ENCODE measurements around the gene PAK6. TPM values are rescaled to one million over a fixed set of nuclear protein-coding genes. Genes with fewer than 3 reads are reported as not detected.
A peak's percentile ranks its signal among the peaks of the same experiment; 100 is the strongest.

The PAK6 gene
- total RNA-seq, 1 donor from 2014 or later: 0.54 TPM

- H3K36me3 Mint-ChIP-seq (ENCODE audit: low read depth): no peaks in the 10 kb centered on the region
- H3K4me3 Mint-ChIP-seq: no peak overlapping the region
- no peaks in the 10 kb centered on the region for H3K4me1 Mint-ChIP-seq
- no peak overlapping the region for H3K27ac Mint-ChIP-seq
- H3K9me3 Mint-ChIP-seq: no peaks in the 10 kb centered on the region
- intact Hi-C loops (cut with micrococcal nuclease): no loop called here
- H3K27me3 Mint-ChIP-seq: peaks cover 19% of the 10 kb centered on the region
- no peak for DNase-seq
These were observed 7.8 kb downstream of the PAK6 start for GRCh38 chr15:40246496-40247280.

- intact Hi-C loops (cut with micrococcal nuclease): no loop called here
These were observed 8.6 kb downstream of the PAK6 start for GRCh38 chr15:40247406-40247971.

GRCh38 chr15:40248006-40248783 lies 9.3 kb downstream of the PAK6 start:
- intact Hi-C loops (cut with micrococcal nuclease): no loop called here
- DNase-seq: no peak
- Mint-ChIP-seq H3K4me3 (no peak overlapping the region), H3K4me1 (peaks cover 3% of the 10 kb centered on the region), H3K27ac (no peak overlapping the region), H3K27me3 (peaks cover 24% of the 10 kb centered on the region), H3K36me3 (ENCODE audit: low read depth) (no peaks in the 10 kb centered on the region), H3K9me3 (no peaks in the 10 kb centered on the region)

More at GRCh38 chr15:40247406-40247971, 8.6 kb downstream of the PAK6 start:
- Mint-ChIP-seq H3K4me3 (no peak overlapping the region), H3K4me1 (no peaks in the 10 kb centered on the region), H3K27ac (no peak overlapping the region), H3K9me3 (no peaks in the 10 kb centered on the region), H3K36me3 (ENCODE audit: low read depth) (no peaks in the 10 kb centered on the region), H3K27me3 (peaks cover 21% of the 10 kb centered on the region)
- no peak for DNase-seq

GRCh38 chr15:40249477-40250303 lies 10.8 kb downstream of the PAK6 start:
- H3K4me1 Mint-ChIP-seq: peaks cover 7% of the 10 kb centered on the region
- intact Hi-C loops (cut with micrococcal nuclease): no loop called here
- H3K4me3 Mint-ChIP-seq: no peak overlapping the region
- no peak overlapping the region for H3K27ac Mint-ChIP-seq
- no peak for DNase-seq
- peaks cover 38% of the 10 kb centered on the region for H3K27me3 Mint-ChIP-seq
- no peaks in the 10 kb centered on the region for H3K9me3 Mint-ChIP-seq
- no peaks in the 10 kb centered on the region for H3K36me3 Mint-ChIP-seq (ENCODE audit: low read depth)

GRCh38 chr15:40250304-40250656 lies 11.4 kb downstream of the PAK6 start:
- peaks cover 7% of the 10 kb centered on the region for H3K4me1 Mint-ChIP-seq
- no peaks in the 10 kb centered on the region for H3K9me3 Mint-ChIP-seq
- H3K4me3 Mint-ChIP-seq: no peak overlapping the region
- intact Hi-C loops (cut with micrococcal nuclease): no loop called here
- no peaks in the 10 kb centered on the region for H3K36me3 Mint-ChIP-seq (ENCODE audit: low read depth)
- H3K27ac Mint-ChIP-seq: no peak overlapping the region
- peaks cover 42% of the 10 kb centered on the region for H3K27me3 Mint-ChIP-seq
- no peak for DNase-seq

GRCh38 chr15:40250771-40251483 lies 12.1 kb downstream of the PAK6 start:
- no peaks in the 10 kb centered on the region for H3K9me3 Mint-ChIP-seq
- intact Hi-C loops (cut with micrococcal nuclease): no loop called here
- DNase-seq: no peak
- peaks cover 42% of the 10 kb centered on the region for H3K27me3 Mint-ChIP-seq
- no peaks in the 10 kb centered on the region for H3K36me3 Mint-ChIP-seq (ENCODE audit: low read depth)
- no peak overlapping the region for H3K27ac Mint-ChIP-seq
- H3K4me3 Mint-ChIP-seq: no peak overlapping the region
- peaks cover 7% of the 10 kb centered on the region for H3K4me1 Mint-ChIP-seq

- Mint-ChIP-seq H3K27ac (no peak overlapping the region), H3K36me3 (ENCODE audit: low read depth) (no peaks in the 10 kb centered on the region), H3K4me3 (peak overlapping the region; percentile 39), H3K9me3 (no peaks in the 10 kb centered on the region), H3K27me3 (peaks cover 38% of the 10 kb centered on the region), H3K4me1 (peaks cover 7% of the 10 kb centered on the region)
- intact Hi-C loops (cut with micrococcal nuclease): no loop called here
- DNase-seq: no peak
These were observed 12.8 kb downstream of the PAK6 start for GRCh38 chr15:40251486-40252140.

GRCh38 chr15:40252141-40252437 lies 13.2 kb downstream of the PAK6 start:
- intact Hi-C loops (cut with micrococcal nuclease): no loop called here
- H3K4me1 Mint-ChIP-seq: peaks cover 7% of the 10 kb centered on the region
- DNase-seq: no peak
- H3K27ac Mint-ChIP-seq: no peak overlapping the region
- peaks cover 38% of the 10 kb centered on the region for H3K27me3 Mint-ChIP-seq
- H3K9me3 Mint-ChIP-seq: no peaks in the 10 kb centered on the region
- H3K4me3 Mint-ChIP-seq: no peak overlapping the region
- no peaks in the 10 kb centered on the region for H3K36me3 Mint-ChIP-seq (ENCODE audit: low read depth)

GRCh38 chr15:40252438-40253166 lies 13.7 kb downstream of the PAK6 start:
- intact Hi-C loops (cut with micrococcal nuclease): no loop called here
- no peak overlapping the region for H3K27ac Mint-ChIP-seq
- H3K4me3 Mint-ChIP-seq: peak overlapping the region; percentile 82
- H3K4me1 Mint-ChIP-seq: peaks cover 7% of the 10 kb centered on the region
- DNase-seq: peak; percentile 70
- H3K27me3 Mint-ChIP-seq: peaks cover 38% of the 10 kb centered on the region
- no peaks in the 10 kb centered on the region for H3K9me3 Mint-ChIP-seq
- no peaks in the 10 kb centered on the region for H3K36me3 Mint-ChIP-seq (ENCODE audit: low read depth)

GRCh38 chr15:40253167-40253790 lies 14.4 kb downstream of the PAK6 start:
- Mint-ChIP-seq H3K4me1 (peaks cover 7% of the 10 kb centered on the region), H3K27ac (no peak overlapping the region), H3K9me3 (no peaks in the 10 kb centered on the region), H3K4me3 (peak overlapping the region; percentile 82), H3K36me3 (ENCODE audit: low read depth) (no peaks in the 10 kb centered on the region), H3K27me3 (peaks cover 38% of the 10 kb centered on the region)
- DNase-seq: no peak
- intact Hi-C loops (cut with micrococcal nuclease): no loop called here

GRCh38 chr15:40254452-40254851 lies 15.6 kb downstream of the PAK6 start:
- peaks cover 40% of the 10 kb centered on the region for H3K27me3 Mint-ChIP-seq
- H3K27ac Mint-ChIP-seq: no peak overlapping the region
- intact Hi-C loops (cut with micrococcal nuclease): no loop called here
- peaks cover 7% of the 10 kb centered on the region for H3K4me1 Mint-ChIP-seq
- H3K36me3 Mint-ChIP-seq (ENCODE audit: low read depth): no peaks in the 10 kb centered on the region
- H3K9me3 Mint-ChIP-seq: no peaks in the 10 kb centered on the region
- no peak for DNase-seq
- H3K4me3 Mint-ChIP-seq: no peak overlapping the region

GRCh38 chr15:40255033-40255432 lies 16.2 kb downstream of the PAK6 start:
- no peaks in the 10 kb centered on the region for H3K9me3 Mint-ChIP-seq
- H3K27ac Mint-ChIP-seq: no peak overlapping the region
- intact Hi-C loops (cut with micrococcal nuclease): no loop called here
- H3K4me3 Mint-ChIP-seq: no peak overlapping the region
- H3K27me3 Mint-ChIP-seq: peaks cover 37% of the 10 kb centered on the region
- DNase-seq: no peak
- no peaks in the 10 kb centered on the region for H3K36me3 Mint-ChIP-seq (ENCODE audit: low read depth)
- H3K4me1 Mint-ChIP-seq: peaks cover 7% of the 10 kb centered on the region
